ENCODE results near the gene MAPRE2.

The MAPRE2 gene

DNA sequence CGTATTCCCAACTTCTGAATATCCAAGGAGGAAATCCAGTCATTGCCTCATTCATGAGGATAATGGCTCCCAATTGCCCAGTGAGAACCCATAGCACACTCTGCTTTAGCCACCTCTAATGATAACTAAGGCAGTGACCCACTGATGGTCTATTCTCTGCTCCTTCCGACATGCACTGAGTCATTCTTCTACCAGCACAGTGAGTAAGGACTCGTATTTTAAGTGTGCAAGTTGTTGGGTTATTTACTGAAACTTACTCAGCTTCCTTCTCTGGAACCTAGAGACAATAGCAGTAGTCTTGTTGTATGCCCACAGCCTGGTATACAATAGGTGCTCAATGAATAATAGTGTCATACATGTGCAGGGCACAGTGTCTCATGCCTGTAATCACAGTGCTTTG is 118.6 kb downstream of the MAPRE2 start:
- Histone ChIP-seq H3K4me3 (ENCODE audit: low read length) (no peak overlapping the region), H3K79me2 (ENCODE audit: low read length) (no peaks in the 10 kb centered on the region), H3K9me3 (replicated peaks; ENCODE audit: insufficient read depth, low read length) (no peaks in the 10 kb centered on the region), H2AFZ (ENCODE audit: low read length) (no peak overlapping the region), H3F3A (ENCODE audit: insufficient read depth, low read length) (no peaks in the 10 kb centered on the region), H3K27me3 (replicated peaks; ENCODE audit: insufficient read depth, low read length) (no peaks in the 10 kb centered on the region), H3K4me1 (ENCODE audit: low read length) (no peaks in the 10 kb centered on the region), H3K27ac (ENCODE audit: low read length) (no peak overlapping the region), H3K9ac (ENCODE audit: low read length) (no peak overlapping the region), H4K20me1 (ENCODE audit: insufficient read depth, low read length) (no peaks in the 10 kb centered on the region), H3K9me2 (replicated peaks; ENCODE audit: insufficient read depth, low read length) (no peaks in the 10 kb centered on the region), H3K4me2 (ENCODE audit: low read depth, low read length) (no peak overlapping the region), H3K36me3 (replicated peaks; ENCODE audit: insufficient read depth, low read length) (no peaks in the 10 kb centered on the region)
- TF ChIP-seq, protein P1, sequence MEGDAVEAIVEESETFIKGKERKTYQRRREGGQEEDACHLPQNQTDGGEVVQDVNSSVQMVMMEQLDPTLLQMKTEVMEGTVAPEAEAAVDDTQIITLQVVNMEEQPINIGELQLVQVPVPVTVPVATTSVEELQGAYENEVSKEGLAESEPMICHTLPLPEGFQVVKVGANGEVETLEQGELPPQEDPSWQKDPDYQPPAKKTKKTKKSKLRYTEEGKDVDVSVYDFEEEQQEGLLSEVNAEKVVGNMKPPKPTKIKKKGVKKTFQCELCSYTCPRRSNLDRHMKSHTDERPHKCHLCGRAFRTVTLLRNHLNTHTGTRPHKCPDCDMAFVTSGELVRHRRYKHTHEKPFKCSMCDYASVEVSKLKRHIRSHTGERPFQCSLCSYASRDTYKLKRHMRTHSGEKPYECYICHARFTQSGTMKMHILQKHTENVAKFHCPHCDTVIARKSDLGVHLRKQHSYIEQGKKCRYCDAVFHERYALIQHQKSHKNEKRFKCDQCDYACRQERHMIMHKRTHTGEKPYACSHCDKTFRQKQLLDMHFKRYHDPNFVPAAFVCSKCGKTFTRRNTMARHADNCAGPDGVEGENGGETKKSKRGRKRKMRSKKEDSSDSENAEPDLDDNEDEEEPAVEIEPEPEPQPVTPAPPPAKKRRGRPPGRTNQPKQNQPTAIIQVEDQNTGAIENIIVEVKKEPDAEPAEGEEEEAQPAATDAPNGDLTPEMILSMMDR (IDR thresholded peaks at IDR 0.05; ENCODE audit: low read length) = no peak
- no peak for TF ChIP-seq EZH2phosphoT487 (IDR thresholded peaks at IDR 0.05; ENCODE audit: low read length)
- TF ChIP-seq EZH2 (optimal IDR thresholded peaks at IDR 0.05; ENCODE audit: low read depth, low read length) = no peak
- DNase-seq = no peak

DNA sequence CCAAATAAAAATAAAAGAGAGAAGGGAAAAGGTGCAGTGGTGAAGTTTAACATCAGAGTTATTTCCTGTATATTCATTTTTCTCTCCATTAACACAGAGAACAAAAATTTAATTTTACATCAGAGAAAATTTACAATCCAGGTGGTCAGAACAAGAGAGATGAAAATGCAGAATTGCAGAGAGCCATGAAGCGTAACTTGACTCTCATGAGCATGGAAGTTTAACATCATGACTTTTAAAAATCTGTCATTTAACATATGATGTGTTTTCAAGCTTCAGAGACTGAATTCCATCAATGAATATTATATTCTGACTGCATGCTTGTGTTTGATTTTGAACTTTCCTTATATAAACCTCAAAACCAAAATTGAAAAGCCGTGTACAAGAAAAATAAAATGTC is 120.3 kb downstream of the MAPRE2 start:
- no peaks in the 10 kb centered on the region for H3K9me3 ChIP-seq (replicated peaks; ENCODE audit: insufficient read depth, low read length)
- H3K4me1 ChIP-seq (ENCODE audit: low read length) = no peaks in the 10 kb centered on the region
- H3K9me2 ChIP-seq (replicated peaks; ENCODE audit: insufficient read depth, low read length) = no peaks in the 10 kb centered on the region
- no peak overlapping the region for H3K4me2 ChIP-seq (ENCODE audit: low read depth, low read length)
- H3K36me3 ChIP-seq (replicated peaks; ENCODE audit: insufficient read depth, low read length) = no peaks in the 10 kb centered on the region
- DNase-seq = no peak
- no peaks in the 10 kb centered on the region for H3F3A ChIP-seq (ENCODE audit: insufficient read depth, low read length)
- no peak overlapping the region for H3K27ac ChIP-seq (ENCODE audit: low read length)
- no peak overlapping the region for H3K9ac ChIP-seq (ENCODE audit: low read length)
- TF ChIP-seq EZH2 (optimal IDR thresholded peaks at IDR 0.05; ENCODE audit: low read depth, low read length) (no peak), EZH2phosphoT487 (IDR thresholded peaks at IDR 0.05; ENCODE audit: low read length) (no peak)
- TF ChIP-seq, protein P1 (IDR thresholded peaks at IDR 0.05; ENCODE audit: low read length) = no peak
- no peak overlapping the region for H2AFZ ChIP-seq (ENCODE audit: low read length)
- no peak overlapping the region for H3K4me3 ChIP-seq (ENCODE audit: low read length)
- no peaks in the 10 kb centered on the region for H3K79me2 ChIP-seq (ENCODE audit: low read length)
- H3K27me3 ChIP-seq (replicated peaks; ENCODE audit: insufficient read depth, low read length) = no peaks in the 10 kb centered on the region
- no peaks in the 10 kb centered on the region for H4K20me1 ChIP-seq (ENCODE audit: insufficient read depth, low read length)

DNA sequence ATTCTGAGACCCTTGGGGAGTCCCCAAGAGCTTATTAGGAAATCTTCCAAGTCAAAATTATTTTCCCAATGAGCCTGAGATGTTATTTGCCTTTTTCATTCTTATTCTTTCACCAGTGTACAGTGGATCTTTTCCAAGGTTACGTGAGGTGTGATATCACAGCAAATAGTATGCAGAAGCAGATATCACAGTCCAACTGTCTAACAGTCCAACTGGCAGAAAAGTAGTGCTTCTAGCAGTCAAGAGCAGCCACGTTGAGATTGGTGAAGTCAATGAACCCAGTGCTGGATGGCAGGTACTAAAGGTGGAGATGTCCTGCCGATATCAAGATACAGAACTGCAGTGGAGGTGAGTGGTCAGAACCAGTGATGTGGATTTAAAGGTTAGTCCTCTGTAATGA is 120.7 kb downstream of the MAPRE2 start:
- H3K36me3 ChIP-seq (replicated peaks; ENCODE audit: insufficient read depth, low read length) = no peaks in the 10 kb centered on the region
- H3K4me1 ChIP-seq (ENCODE audit: low read length) = no peaks in the 10 kb centered on the region
- H3K4me3 ChIP-seq (ENCODE audit: low read length) = no peak overlapping the region
- H3F3A ChIP-seq (ENCODE audit: insufficient read depth, low read length) = no peaks in the 10 kb centered on the region
- H4K20me1 ChIP-seq (ENCODE audit: insufficient read depth, low read length) = no peaks in the 10 kb centered on the region
- no peaks in the 10 kb centered on the region for H3K27me3 ChIP-seq (replicated peaks; ENCODE audit: insufficient read depth, low read length)
- no peak overlapping the region for H3K9ac ChIP-seq (ENCODE audit: low read length)
- no peak overlapping the region for H3K27ac ChIP-seq (ENCODE audit: low read length)
- H3K9me3 ChIP-seq (replicated peaks; ENCODE audit: insufficient read depth, low read length) = no peaks in the 10 kb centered on the region
- no peak for DNase-seq
- no peaks in the 10 kb centered on the region for H3K9me2 ChIP-seq (replicated peaks; ENCODE audit: insufficient read depth, low read length)
- H3K4me2 ChIP-seq (ENCODE audit: low read depth, low read length) = no peak overlapping the region
- TF ChIP-seq EZH2phosphoT487 (IDR thresholded peaks at IDR 0.05; ENCODE audit: low read length) (no peak), EZH2 (optimal IDR thresholded peaks at IDR 0.05; ENCODE audit: low read depth, low read length) (no peak)
- TF ChIP-seq, protein P1 (IDR thresholded peaks at IDR 0.05; ENCODE audit: low read length) = no peak
- H2AFZ ChIP-seq (ENCODE audit: low read length) = no peak overlapping the region
- H3K79me2 ChIP-seq (ENCODE audit: low read length) = no peaks in the 10 kb centered on the region
